Fibroblast of mammary gland (primary cell): ENCODE data around the gene ARID5B.

ENCODE experiments used
- DNase-seq: peaks from one replicate; pipeline ENCODE4 v3.0.0-alpha.2; 2010; ENCODE audit warnings: low read depth
- H3K4me3 ChIP-seq: 2 replicates; pipeline ENCODE4 v1.5.1; 2011; ENCODE audit warnings: low read depth, mild to moderate bottlenecking, low read length, moderate library complexity; ENCODE audit not compliant: control insufficient read depth
- TF ChIP-seq, protein P1 (sequence below): conservative IDR thresholded peaks from 2 replicates; pipeline ENCODE4 v1.5.1; 2011; ENCODE audit warnings: low read depth, low read length, inconsistent platforms; ENCODE audit not compliant: control insufficient read depth, insufficient read depth

The ARID5B gene

DNA sequence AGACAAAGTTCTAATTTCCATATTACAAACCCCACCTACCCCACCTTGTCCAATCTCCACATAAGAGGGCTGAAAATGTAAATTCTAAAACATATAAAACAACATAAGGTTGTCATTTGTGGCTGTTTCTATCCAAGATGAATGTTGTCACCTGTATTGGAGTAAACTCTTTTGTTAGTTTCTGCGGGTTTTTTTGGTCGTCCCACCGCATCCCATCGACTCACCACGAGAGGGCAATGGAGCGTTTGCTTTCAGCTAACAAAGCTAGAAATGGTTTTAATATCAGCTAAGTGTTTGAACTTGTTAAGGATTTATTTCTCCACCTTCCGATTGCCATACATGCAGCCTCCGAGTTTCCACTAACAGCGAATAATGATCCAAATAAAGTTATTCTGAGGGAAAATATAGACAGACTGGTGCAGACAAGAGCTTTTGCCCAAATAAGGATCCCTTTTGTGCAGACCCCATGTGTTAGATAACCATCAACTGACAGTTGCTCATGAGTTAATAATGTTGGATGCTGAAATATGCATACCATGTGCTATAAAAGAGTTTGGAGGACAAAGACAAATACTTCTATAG, 137.2 kb downstream of the ARID5B start:
- no peak overlapping the region for H3K4me3 ChIP-seq
- DNase-seq, result peak; percentile 81
- TF ChIP-seq, protein P1, sequence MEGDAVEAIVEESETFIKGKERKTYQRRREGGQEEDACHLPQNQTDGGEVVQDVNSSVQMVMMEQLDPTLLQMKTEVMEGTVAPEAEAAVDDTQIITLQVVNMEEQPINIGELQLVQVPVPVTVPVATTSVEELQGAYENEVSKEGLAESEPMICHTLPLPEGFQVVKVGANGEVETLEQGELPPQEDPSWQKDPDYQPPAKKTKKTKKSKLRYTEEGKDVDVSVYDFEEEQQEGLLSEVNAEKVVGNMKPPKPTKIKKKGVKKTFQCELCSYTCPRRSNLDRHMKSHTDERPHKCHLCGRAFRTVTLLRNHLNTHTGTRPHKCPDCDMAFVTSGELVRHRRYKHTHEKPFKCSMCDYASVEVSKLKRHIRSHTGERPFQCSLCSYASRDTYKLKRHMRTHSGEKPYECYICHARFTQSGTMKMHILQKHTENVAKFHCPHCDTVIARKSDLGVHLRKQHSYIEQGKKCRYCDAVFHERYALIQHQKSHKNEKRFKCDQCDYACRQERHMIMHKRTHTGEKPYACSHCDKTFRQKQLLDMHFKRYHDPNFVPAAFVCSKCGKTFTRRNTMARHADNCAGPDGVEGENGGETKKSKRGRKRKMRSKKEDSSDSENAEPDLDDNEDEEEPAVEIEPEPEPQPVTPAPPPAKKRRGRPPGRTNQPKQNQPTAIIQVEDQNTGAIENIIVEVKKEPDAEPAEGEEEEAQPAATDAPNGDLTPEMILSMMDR, result peak; percentile 94

DNA sequence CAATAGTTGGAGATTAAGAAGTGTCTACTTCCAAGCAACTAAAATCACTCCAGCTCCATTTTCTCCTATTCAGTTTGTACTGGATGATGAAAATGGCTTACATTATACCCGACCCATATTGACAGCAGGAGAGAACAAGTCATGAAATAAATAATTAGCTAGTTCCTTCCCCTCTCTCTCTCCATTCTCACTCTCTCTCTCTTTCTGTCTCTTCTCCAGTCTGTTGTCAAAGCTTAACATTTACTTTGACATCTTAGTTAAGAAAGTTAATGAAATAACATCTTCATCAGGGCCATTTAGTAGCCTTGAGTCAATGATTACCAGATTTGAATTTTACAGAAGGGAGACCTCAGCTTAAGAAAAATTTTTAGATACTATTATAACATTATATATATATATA, 138.5 kb downstream of the ARID5B start:
- TF ChIP-seq, protein P1, result no peak
- DNase-seq, result no peak
- no peak overlapping the region for H3K4me3 ChIP-seq

DNA sequence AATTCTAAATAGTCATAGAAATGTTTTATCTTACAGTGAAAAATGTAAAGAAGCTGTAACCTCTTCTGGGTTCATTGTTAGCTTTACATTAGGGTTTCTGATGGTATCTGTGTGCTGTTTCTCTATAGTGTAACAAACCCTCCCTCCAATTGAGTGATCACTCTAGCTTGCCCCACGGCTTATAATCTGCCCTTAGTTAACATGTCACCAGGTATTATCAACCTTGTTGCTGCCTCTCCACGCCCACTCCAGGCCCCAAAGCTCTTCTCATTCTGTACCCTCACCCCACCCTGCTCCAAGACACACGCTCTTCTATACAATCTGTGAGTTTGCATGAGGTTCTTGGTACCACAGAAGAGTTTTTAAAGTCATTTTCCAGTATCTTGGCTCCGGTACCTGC, 139.4 kb downstream of the ARID5B start:
- TF ChIP-seq, protein P1, result no peak
- no peak overlapping the region for H3K4me3 ChIP-seq
- no peak for DNase-seq

- TF ChIP-seq, protein P1, result no peak
- no peak overlapping the region for H3K4me3 ChIP-seq
- peak; percentile 79 for DNase-seq
Measured at GRCh38 chr10:62043421-62044021, 142.0 kb downstream of the ARID5B start.

GRCh38 chr10:62044566-62044965, 143.1 kb downstream of the ARID5B start:
- TF ChIP-seq, protein P1, result no peak
- DNase-seq, result no peak
- H3K4me3 ChIP-seq, result no peak overlapping the region

DNA sequence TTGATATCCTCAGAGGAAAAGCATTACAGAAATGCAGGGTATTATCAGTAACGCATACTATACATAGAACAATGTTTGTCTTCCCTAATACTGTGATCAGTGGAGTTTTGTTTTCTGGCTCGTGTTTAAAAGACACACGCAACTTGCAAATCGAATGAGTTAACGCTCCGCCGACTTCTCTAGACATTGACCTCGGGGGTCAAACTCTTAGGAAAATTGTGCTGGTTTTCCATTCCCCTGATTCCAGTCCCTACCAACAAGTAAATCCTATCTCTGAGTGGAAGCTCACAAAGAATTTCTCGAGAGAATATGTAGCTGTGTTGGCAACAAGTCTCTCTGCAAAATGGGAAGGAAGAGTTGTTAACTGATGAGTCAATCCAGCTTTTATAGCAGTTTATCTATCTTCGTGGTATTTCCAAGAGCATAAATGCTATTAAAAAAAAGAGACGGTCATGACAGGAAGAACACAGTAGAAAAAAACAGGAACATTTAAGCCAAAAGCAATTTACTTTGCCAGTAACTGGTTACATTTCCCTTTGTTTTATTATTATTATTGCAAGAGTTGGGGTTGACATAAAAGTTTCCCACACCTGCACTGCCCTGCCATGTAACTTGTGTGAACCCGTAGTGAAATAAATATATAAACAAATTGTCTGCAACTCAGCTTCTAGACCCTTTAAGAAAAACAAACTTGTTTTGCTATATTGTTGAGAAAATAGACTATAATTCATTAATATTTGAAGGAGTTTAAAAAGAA, 144.4 kb downstream of the ARID5B start:
- TF ChIP-seq, protein P1, result no peak
- DNase-seq, result peak; percentile 94
- peak overlapping the region; percentile 19 for H3K4me3 ChIP-seq
